Activated naive CD4-positive, alpha-beta T cell treated with anti-CD3 and anti-CD28 coated beads for 36 hours (primary cell): ENCODE measurements around the gene UGT1A10. TPM values are rescaled to one million over a fixed set of nuclear protein-coding genes. Genes with fewer than 3 reads are reported as not detected.

ENCODE experiments used
- CTCF ChIA-PET: fragments of 350-600 bp; sonication (Branson Sonifier 250); formaldehyde crosslinking; loops from one replicate; lab custom pipeline; 2021; ENCODE audit warnings: antibody characterized with exemption; lab: Charles Lee
- DNase-seq: peaks from one replicate; pipeline ENCODE4 v3.0.0-alpha.2; 2020
- H3K27ac Mint-ChIP-seq: one replicate; pipeline ENCODE4 v1.8.0; 2021; ENCODE audit warnings: mild to moderate bottlenecking, mixed read lengths
- H3K27me3 Mint-ChIP-seq: one replicate; pipeline ENCODE4 v1.8.0; 2021; ENCODE audit warnings: low read depth, mixed read lengths
- H3K36me3 Mint-ChIP-seq: one replicate; pipeline ENCODE4 v1.8.0; 2021; ENCODE audit warnings: low read depth, mixed read lengths
- H3K4me1 Mint-ChIP-seq: one replicate; pipeline ENCODE4 v1.8.0; 2021; ENCODE audit warnings: low read depth, mixed read lengths
- H3K4me3 Mint-ChIP-seq: one replicate; pipeline ENCODE4 v1.8.0; 2021; ENCODE audit warnings: mild to moderate bottlenecking, moderate library complexity, mixed read lengths
- H3K9me3 Mint-ChIP-seq: one replicate; pipeline ENCODE4 v1.8.0; 2021; ENCODE audit warnings: mixed read lengths
- intact Hi-C: fragments of 100-400 bp; cut with micrococcal nuclease; formaldehyde crosslinking; loops from one replicate; pipeline ENCODE4 v1.15.1; 2023
- total RNA-seq, 2 experiments: library from RNA; stranded (reverse); gene quantifications; one replicate each; pipeline ENCODE4 v1.2.3, GENCODE V29; 2021

The UGT1A10 gene
- total RNA-seq, 2 experiments from 2014 or later: not detected

DNA sequence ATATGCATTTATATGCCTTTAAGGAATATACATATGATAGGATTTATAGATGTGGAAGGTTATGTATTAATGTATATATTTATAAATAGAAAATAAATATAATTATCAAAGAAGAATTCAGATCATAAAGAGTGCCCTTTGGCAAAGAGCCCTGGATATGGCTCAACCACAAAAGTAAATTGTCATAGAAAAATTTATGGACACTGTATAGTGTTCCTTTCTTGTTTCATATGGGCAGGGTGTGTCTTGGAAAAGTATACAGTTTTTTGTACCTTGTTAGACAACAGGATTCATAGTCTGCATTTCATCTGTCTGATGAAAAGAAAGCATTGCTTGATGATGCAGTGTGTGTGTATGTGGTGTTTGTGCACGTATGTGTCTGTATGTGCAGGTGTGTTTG is 48.4 kb downstream of the UGT1A10 start:
- Mint-ChIP-seq H3K4me3 (no peak overlapping the region), H3K4me1 (no peaks in the 10 kb centered on the region), H3K27ac (no peak overlapping the region), H3K9me3 (no peaks in the 10 kb centered on the region), H3K27me3 (peaks cover 3% of the 10 kb centered on the region), H3K36me3 (no peaks in the 10 kb centered on the region)
- intact Hi-C loops: no loop called here
- CTCF ChIA-PET: no interaction called here
- DNase-seq: no peak

GRCh38 chr2:233686928-233687327 is 50.7 kb downstream of the UGT1A10 start:
- Mint-ChIP-seq H3K4me3 (no peak overlapping the region), H3K9me3 (no peaks in the 10 kb centered on the region), H3K27ac (no peak overlapping the region), H3K4me1 (no peaks in the 10 kb centered on the region), H3K36me3 (no peaks in the 10 kb centered on the region), H3K27me3 (peaks cover 3% of the 10 kb centered on the region)
- CTCF ChIA-PET: no interaction called here
- intact Hi-C loops: no loop called here
- DNase-seq: no peak

DNA sequence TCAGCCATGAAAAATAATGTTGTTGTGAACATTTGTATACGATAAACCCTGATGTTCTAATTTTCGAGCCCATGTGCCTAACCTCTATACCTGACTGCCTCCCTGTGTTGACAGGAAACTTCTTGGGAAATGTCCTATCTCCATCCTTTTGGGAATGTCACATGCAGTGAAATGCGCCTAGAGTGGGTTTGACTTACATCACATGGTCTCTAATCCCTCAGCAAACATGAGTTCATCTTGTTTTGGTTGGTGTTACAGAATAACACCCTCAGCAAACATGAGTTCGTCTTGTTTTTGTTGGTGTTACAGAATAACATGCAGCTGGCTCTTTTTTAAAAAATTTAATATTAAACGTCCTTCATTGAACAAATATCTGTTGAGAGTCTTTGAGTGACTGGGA is 52.1 kb downstream of the UGT1A10 start:
- no peak for DNase-seq
- intact Hi-C loops: no loop called here
- H3K4me3 Mint-ChIP-seq: no peak overlapping the region
- no peaks in the 10 kb centered on the region for H3K4me1 Mint-ChIP-seq
- CTCF ChIA-PET: no interaction called here
- H3K36me3 Mint-ChIP-seq: no peaks in the 10 kb centered on the region
- H3K27me3 Mint-ChIP-seq: peaks cover 3% of the 10 kb centered on the region
- H3K27ac Mint-ChIP-seq: no peak overlapping the region
- no peaks in the 10 kb centered on the region for H3K9me3 Mint-ChIP-seq

GRCh38 chr2:233689031-233689430 is 52.8 kb downstream of the UGT1A10 start:
- Mint-ChIP-seq H3K9me3 (no peaks in the 10 kb centered on the region), H3K4me1 (no peaks in the 10 kb centered on the region), H3K36me3 (no peaks in the 10 kb centered on the region), H3K4me3 (no peak overlapping the region), H3K27ac (no peak overlapping the region), H3K27me3 (peaks cover 3% of the 10 kb centered on the region)
- intact Hi-C loops: no loop called here
- DNase-seq: no peak
- CTCF ChIA-PET: no interaction called here

DNA sequence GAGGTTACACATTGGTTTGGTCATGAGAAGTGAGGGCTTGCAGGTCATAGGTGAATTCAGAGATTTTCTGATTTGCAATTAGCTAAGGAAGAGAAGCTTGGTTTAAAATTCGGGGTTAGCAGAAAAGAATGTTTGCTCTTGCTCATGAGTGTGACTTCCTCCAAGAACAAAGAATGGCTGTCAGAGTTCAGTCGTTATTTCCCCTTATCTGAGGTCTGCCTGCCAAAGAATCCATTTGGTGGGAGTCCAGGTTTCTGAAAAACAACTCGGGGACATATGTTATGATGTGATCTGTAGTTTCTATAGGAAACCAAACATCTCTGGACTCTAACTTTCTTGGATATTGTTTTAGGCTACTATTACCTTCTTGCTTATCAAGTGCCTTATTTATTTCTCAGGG is 53.3 kb downstream of the UGT1A10 start:
- CTCF ChIA-PET: no interaction called here
- Mint-ChIP-seq H3K27ac (no peak overlapping the region), H3K27me3 (peaks cover 3% of the 10 kb centered on the region)

DNA sequence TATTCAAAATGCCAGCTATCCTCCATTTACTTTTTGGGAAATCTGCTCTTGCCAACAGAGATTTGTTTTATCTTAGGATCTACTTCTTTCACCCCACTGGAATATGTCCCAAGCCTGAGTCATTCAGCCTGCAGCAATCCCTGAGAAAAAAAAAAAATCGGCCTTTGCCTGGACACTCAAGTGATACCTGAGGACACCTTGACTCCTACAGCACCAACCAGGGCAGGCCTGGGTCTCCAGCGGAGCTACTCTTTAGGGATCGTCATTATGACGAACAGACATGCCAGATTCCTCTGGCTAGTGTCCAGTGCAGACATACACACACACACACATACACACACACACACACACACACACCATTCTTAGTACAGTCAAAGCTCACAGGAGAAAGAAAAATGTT is 54.2 kb downstream of the UGT1A10 start:
- Mint-ChIP-seq H3K36me3 (no peaks in the 10 kb centered on the region), H3K4me1 (no peaks in the 10 kb centered on the region), H3K9me3 (no peaks in the 10 kb centered on the region), H3K4me3 (no peak overlapping the region), H3K27ac (no peak overlapping the region), H3K27me3 (peaks cover 3% of the 10 kb centered on the region)
- CTCF ChIA-PET: interaction anchor here (1.2 kb wide), 2 partner anchors 9 to 21 kb away, joined by 4 read pairs; partner anchors contain the start of gene UGT1A7
- no peak for DNase-seq
- intact Hi-C loops: no loop called here

More for the DNA sequence above, 53.3 kb downstream of the UGT1A10 start:
- no peak overlapping the region for H3K4me3 Mint-ChIP-seq
- H3K36me3 Mint-ChIP-seq: no peaks in the 10 kb centered on the region
- no peak for DNase-seq
- intact Hi-C loops: no loop called here
- H3K4me1 Mint-ChIP-seq: no peaks in the 10 kb centered on the region
- H3K9me3 Mint-ChIP-seq: no peaks in the 10 kb centered on the region

- no peak overlapping the region for H3K27ac Mint-ChIP-seq
- no peak for DNase-seq
- intact Hi-C loops: no loop called here
- H3K36me3 Mint-ChIP-seq: no peaks in the 10 kb centered on the region
- CTCF ChIA-PET: interaction anchor here (1.2 kb wide), 2 partner anchors 10 to 19 kb away, joined by 4 read pairs; partner anchors contain the start of gene UGT1A7
- no peak overlapping the region for H3K4me3 Mint-ChIP-seq
- peaks cover 3% of the 10 kb centered on the region for H3K27me3 Mint-ChIP-seq
- H3K4me1 Mint-ChIP-seq: no peaks in the 10 kb centered on the region
- no peaks in the 10 kb centered on the region for H3K9me3 Mint-ChIP-seq
Observed at GRCh38 chr2:233691443-233692433, 55.5 kb downstream of the UGT1A10 start.

- intact Hi-C loops: no loop called here
- H3K9me3 Mint-ChIP-seq: no peaks in the 10 kb centered on the region
- DNase-seq: no peak
- peaks cover 3% of the 10 kb centered on the region for H3K27me3 Mint-ChIP-seq
- no peak within 1 kb of the TSS for H3K4me3 Mint-ChIP-seq
- H3K27ac Mint-ChIP-seq: no peak within 1 kb of the TSS
- no peaks in the 10 kb centered on the region for H3K4me1 Mint-ChIP-seq
- CTCF ChIA-PET: interaction anchor here (0.8 kb wide), 1 partner anchor 33 kb away, joined by 3 read pairs; no protein-coding TSS in a partner anchor
- no peaks in the 10 kb centered on the region for H3K36me3 Mint-ChIP-seq
Observed at GRCh38 chr2:233692648-233693047, 56.4 kb downstream of the UGT1A10 start, which contains the start of gene UGT1A6. UGT1A6 (plus strand) TSS chr2:233692890; CDS start chr2:233693005, 115 bp downstream.

- Mint-ChIP-seq H3K4me3 (no peak overlapping the region), H3K9me3 (no peaks in the 10 kb centered on the region), H3K27me3 (no peaks in the 10 kb centered on the region), H3K27ac (no peak overlapping the region), H3K36me3 (no peaks in the 10 kb centered on the region), H3K4me1 (no peaks in the 10 kb centered on the region)
- intact Hi-C loops: no loop called here
- DNase-seq: no peak
- CTCF ChIA-PET: no interaction called here
Observed at GRCh38 chr2:233693963-233694362, 57.7 kb downstream of the UGT1A10 start.

- CTCF ChIA-PET: interaction anchor here (1.0 kb wide), 1 partner anchor 12 kb away, joined by 5 read pairs; no protein-coding TSS in a partner anchor
- Mint-ChIP-seq H3K4me3 (no peak overlapping the region), H3K9me3 (no peaks in the 10 kb centered on the region), H3K27ac (no peak overlapping the region), H3K36me3 (no peaks in the 10 kb centered on the region), H3K4me1 (no peaks in the 10 kb centered on the region), H3K27me3 (no peaks in the 10 kb centered on the region)
- intact Hi-C loops: no loop called here
- DNase-seq: no peak
Observed at GRCh38 chr2:233698740-233699139, 62.5 kb downstream of the UGT1A10 start.

GRCh38 chr2:233699424-233700027 is 63.3 kb downstream of the UGT1A10 start:
- H3K4me3 Mint-ChIP-seq: no peak overlapping the region
- CTCF ChIA-PET: interaction anchor here (1.0 kb wide), 1 partner anchor 11 kb away, joined by 5 read pairs; no protein-coding TSS in a partner anchor
- H3K4me1 Mint-ChIP-seq: no peaks in the 10 kb centered on the region
- H3K27me3 Mint-ChIP-seq: no peaks in the 10 kb centered on the region
- H3K9me3 Mint-ChIP-seq: no peaks in the 10 kb centered on the region
- no peak for DNase-seq
- no peaks in the 10 kb centered on the region for H3K36me3 Mint-ChIP-seq
- no peak overlapping the region for H3K27ac Mint-ChIP-seq
- intact Hi-C loops: no loop called here

GRCh38 chr2:233700028-233700635 is 63.9 kb downstream of the UGT1A10 start:
- no peak overlapping the region for H3K4me3 Mint-ChIP-seq
- H3K4me1 Mint-ChIP-seq: no peaks in the 10 kb centered on the region
- H3K36me3 Mint-ChIP-seq: no peaks in the 10 kb centered on the region
- H3K27me3 Mint-ChIP-seq: no peaks in the 10 kb centered on the region
- DNase-seq: no peak
- CTCF ChIA-PET: interaction anchor here (1.0 kb wide), 1 partner anchor 11 kb away, joined by 5 read pairs; no protein-coding TSS in a partner anchor
- intact Hi-C loops: no loop called here
- H3K27ac Mint-ChIP-seq: no peak overlapping the region
- no peaks in the 10 kb centered on the region for H3K9me3 Mint-ChIP-seq
